SK-N-DZ (cell line): Measurements from ENCODE around the gene FEZF1.
"Not testable (repeated sequence)": the region's sequence is repeated elsewhere in the genome, so short reads cannot be mapped to it uniquely, and the experiment has no call there.

ENCODE experiments used
- DNase-seq: peaks from one replicate; pipeline ENCODE4 v3.0.0-alpha.2; 2015; ENCODE audit warnings: low spot score

FEZF1 gene

GRCh38 chr7:122307228-122307621 lies 2.7 kb upstream of the FEZF1 start:
- no peak for DNase-seq

DNA sequence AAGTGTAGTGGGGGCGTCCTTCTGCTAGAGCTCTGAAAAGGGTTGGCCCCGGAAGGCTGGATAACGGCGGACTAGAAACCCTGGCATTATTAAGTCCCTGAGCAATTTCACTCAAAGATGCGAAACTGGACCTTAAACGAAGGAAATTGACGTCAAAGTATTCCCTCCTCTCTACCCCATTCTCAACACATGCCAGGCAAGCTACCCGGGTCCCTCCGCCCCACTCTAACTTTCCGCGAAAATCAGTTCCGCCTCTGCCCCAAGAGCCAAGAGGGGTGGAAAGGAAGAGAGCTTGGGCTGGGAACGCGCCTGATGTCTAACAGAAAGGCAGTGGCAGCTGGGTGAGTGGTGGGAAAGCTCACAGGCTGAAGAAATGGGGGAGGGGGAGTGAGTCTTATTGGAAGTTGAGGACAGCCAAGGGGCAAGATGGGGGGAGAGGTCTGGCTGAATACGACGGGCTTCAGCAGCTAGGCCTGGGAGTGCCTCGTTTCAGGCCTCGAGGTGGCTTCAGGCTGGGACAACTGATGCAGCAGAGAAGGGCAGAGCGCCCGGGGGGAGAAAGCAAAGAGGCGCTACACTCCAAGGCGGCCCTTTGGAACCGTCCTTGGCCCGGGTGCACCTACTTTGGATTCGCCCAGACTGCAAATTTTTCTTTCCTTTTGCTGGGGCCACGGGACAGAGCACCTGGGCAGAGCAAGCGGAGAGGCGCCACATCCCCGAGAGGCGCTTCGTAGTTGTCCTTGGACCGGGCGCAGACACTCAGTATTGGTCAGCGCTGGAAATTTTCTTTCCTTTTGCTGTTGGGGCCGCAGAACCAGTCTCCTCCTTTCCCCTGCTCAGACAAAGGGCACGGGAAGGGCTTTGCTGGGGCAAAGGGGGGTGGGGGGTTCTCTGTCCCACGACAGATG lies 2.0 kb upstream of the FEZF1 start:
- DNase-seq: no peak

DNA sequence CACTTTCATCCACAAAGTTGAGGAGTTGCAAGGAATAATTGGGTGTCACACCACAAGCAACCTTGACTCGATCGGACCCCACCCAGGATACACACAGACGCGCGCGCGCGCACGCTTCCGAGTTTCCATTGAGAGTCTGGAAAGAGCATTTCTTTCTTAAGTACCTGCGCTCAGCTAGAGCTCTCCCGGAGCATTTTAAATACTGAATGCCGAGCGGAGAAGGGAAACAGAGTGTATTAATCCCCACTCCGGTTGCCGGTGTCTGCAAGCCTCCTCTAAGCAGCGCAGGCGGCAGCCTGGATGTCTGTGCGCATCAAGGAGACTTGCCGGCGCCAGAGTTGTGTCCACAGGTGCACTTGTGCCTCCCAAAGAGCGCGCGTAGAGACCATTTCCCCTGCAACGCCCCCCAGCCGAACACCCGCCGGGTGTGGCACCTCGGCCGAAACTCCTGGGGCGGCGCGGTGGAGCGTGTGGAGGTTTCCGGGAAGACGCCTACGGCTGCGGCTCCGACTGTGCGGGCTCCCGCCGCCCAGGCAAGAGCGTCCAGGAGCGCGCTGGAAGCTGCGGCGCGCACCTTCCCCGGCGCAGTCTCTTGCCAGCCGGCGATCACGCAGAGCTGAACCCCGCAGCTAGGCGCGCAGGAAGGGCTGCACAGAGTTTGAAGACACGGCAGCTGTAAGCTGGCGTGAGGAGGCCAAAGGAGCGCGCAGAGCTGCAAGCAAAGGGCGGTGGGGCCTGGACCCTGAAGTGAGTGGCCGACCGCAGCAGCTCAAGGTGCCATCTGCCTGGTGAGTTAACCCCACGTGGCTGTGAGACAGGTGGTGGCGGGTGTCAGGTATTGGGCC lies 1.1 kb upstream of the FEZF1 start:
- DNase-seq: no peak

DNA sequence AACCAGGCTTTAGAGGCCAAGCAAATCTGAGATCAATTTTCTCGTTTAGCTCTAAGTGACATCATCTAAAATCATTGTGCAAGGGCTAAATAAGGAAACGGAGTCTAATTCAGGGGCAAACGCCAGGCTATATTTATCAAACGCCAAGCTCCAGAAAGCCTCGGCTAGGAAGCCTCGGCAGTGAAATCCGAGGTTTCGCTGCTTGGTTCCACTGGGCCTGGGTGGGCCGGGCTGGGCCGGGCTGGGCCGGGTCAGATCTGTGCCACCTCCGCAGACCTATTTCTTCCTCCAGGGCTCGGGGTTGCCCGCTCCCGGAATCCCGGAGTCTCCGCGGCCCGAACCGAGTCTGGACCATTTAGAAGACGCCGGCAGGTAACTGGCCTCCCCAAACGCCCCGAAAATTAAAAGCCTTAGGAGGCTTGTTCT lies 459 bp upstream of the FEZF1 start:
- no peak for DNase-seq

DNA sequence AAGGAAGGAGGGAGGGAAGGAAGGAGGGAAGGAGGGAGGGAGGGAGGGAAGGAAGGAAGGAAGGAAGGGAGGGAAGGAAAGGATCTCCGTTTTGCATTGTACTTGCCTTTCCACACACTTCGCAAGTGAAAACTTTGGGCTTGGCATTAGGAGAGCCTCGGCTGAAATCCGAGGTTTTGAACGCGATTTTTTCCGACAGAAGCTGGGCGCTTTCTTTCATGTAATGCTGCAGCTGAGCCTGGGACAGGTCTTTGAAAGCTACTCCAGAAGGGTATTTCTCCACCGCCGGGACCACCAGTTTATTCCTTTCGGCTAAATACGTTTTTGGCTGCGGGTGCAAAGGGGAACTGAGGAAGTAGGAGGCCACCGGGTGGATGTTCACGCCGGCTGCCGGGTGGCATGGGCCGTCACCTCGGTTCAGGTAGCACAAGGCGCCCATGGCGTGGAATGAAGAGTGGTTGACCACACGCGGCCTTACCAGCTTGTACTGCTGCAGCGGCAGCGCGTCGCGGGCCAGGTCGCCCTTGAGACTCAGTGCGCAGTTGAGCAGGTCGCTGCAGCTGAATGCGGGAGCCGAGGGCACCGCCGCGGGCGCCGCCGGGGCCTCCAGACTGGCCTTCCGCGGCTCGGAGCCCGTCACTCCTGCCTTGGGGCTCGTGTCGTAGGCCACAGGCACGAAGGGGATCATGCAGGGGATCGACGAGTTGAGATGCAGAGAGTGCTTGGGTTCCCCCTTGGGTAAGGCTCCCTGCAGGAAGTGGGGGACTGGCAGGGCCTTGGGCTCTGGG lies 825 bp downstream of the FEZF1 start:
- no peak for DNase-seq

GRCh38 chr7:122302761-122303530 lies 1.6 kb downstream of the FEZF1 start:
- DNase-seq: no peak

GRCh38 chr7:122301858-122302760 lies 2.4 kb downstream of the FEZF1 start:
- DNase-seq: no peak

DNA sequence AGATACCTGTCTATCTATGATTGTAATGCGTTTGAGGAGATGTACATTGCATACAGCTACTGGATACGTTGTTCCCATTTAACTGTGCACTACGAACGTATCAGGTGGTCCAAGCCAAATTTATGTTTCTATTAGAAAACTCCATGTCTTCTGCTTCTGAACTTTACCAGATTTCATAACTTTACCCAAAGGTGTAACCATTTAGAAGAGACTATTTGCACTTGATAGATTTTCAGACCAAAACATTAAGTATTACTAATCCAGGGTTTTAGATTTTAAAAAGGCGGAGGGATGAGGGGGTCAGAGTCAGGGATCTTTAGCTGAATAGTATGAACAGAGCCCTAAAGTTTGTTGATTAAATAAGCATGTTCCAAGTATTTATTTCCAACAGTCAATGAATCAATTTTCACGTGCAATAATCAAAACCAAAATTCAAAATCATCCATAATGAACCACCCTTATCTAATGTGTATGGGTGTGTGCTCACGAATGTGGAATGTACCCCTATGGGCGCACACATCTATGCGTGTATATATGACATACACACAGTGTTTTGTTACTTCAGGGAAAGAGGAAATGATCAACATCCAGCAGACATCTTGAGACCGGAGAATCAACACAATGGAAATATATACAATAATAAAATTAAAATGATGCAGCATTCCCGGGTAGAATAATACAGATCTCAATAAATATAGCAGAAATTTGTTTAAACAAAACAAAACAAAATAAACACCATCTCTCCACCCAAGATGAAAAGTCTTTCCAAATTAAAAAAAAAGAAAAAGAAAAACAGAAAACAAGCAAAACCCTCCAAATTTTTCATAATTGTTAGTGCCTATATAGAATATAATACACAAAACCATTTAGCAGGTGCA lies 3.4 kb downstream of the FEZF1 start:
- DNase-seq: no peak

GRCh38 chr7:122300211-122300932 lies 4.2 kb downstream of the FEZF1 start:
- DNase-seq: no peak

DNA sequence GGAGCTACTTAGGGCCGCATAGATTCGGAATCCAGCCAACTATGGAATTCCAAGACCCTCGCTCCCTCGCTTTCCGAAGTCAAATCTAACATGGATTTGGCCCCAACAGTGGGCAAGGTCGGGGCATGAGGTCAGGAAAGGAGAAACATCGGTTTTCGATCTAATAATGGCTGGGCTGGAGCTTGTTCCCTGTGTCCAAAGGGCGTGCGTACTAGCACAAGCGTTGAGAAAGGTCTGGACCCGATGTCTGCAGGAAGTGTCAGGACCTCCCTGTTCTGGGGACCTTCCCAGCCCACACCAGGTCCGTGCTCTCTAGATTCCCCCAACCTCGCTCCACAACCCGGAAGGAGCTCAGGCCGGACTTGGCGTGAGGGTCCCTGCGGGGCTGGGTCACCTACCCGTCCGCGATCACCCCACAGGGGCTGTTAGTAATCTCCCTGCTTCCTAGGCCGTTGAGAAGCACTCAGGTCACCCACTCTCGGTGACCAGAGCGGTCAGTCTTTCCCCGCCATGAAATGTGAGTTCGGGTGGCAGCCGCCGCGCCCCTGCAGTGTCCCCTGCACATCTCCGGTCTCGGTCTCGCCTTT lies 4.8 kb downstream of the FEZF1 start:
- no peak for DNase-seq

DNA sequence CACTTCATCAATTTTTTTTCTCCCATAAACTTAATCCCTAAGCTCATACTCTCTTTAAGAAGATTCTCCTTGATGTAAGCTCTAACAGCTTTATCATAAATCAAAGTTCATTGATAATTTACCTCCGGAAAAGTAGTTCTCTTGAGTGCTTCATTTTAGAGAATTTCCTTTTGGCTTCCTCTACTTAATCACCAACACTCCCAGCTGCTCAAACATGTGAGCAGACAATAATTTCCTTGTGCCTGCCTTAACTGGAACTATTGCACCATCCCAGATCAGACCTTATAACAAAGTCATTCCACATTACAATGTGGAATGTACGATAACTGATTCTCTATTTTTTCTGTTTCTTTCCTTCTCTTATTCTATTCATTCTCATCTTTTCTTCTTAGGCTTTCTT lies 5.9 kb downstream of the FEZF1 start:
- no peak for DNase-seq

DNA sequence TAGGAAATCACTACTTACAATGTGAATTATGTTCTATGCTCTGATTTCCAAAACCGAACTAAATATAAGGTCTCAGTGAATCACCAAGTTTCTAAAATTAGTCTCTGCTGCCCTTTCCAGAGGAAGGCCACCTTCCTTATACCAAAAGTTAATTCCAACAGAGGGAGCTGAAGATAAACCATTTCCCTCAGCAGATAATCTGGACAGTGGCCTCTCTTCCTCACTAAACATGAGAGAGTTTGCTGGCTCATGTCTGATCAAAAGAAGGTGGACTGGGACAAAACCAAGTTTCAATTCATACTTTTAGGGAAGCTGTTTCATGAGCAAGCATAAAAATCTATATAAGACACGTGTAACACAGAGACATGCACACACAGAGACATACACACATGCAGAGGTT lies 6.4 kb downstream of the FEZF1 start:
- DNase-seq: no peak

DNA sequence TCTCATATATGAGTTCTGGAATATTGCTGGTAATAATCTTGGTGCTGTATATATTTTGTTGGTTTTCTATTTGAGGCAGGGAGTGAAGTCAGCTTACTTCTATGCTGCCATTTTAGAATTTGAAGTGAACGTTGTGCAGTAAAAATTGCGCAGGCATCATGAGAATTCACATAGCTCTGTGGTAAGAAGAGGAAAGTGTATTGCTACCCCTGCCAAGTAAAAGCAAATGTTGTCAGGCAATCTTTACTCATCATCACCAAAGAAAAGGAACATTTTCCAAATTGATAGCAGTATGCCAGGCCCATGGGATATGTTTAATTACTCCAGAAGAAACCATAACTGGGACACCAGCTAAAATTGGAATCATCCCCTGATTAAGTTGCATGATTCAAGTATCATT lies 13.4 kb downstream of the FEZF1 start:
- no peak for DNase-seq

- no peak for DNase-seq
Observed at GRCh38 chr7:122290476-122290875, 14.1 kb downstream of the FEZF1 start.

DNA sequence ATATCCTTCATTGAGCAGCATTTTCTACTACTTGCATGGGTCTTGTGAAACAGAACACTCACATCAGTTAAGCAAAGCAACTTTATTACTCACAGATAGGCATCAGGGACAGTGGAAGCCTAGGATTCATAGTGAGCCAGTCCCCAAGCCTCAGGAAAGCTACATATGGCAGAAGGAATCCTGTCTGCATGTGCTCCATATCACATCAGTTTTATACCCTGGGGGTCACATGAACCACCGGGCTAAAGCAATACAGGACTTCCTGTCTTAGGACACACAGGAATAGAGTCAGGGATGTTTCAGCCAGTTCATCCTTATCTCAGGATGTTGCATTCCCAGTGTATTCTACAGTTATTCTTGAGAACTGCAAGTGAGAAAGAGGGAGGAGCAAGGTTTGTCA lies 15.1 kb downstream of the FEZF1 start:
- DNase-seq: no peak

- DNase-seq: not testable (repeated sequence)
Observed at GRCh38 chr7:122284608-122285007, 19.9 kb downstream of the FEZF1 start.

DNA sequence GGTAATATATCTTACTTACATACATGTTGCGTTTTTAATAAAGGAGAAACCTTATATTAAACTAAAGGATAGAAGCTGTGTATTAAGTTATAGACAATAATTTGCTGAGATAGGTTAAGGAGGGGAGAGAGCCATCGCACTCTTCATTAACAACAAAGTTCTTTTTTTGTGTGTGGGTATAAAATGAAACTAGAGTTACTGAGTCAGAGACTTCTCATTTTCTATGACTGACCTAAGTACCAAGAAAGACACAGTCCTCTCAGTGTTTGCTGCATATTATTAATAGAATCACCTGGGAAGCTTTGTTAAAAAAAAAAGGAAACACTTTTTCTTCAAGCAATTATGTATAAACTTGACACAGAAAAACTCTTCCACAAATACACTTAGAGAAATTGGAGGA lies 31.4 kb downstream of the FEZF1 start:
- DNase-seq: no peak

DNA sequence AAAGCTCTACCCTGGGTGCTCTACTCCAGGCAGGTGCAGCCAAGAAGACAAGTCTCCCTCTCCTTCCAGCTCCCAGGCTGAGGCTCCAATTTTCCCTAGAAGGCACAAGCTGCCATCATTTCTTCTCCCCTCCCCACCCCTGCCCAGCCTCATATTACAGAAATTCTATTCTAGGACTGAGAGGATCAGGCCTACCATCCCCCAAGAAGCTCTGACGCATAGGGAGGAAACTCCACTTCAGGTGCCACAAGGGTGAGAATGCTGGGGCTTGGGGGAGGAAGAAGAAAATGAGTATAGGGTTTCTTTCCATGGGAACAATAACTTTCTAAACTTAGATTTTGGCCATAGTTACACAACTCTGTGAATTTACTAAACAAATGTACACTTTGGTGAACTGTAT lies 35.3 kb downstream of the FEZF1 start:
- DNase-seq: no peak
